HepG2 (cell line): ENCODE measurements around the gene RNF150. TPM values are rescaled to one million over a fixed set of nuclear protein-coding genes. Genes with fewer than 3 reads are reported as not detected.

Experiments used
- ATAC-seq: fragments of 200-7000 bp; cut with Tn5 transposase; 3 replicates; pipeline ENCODE4 v1.9.1; 2020; ENCODE audit warnings: mild to moderate bottlenecking, moderate library complexity
- BruUV-seq: library from RNA; stranded (reverse); fragments of 400-500 nt; replicated peaks from 2 replicates; lab custom pipeline; 2021; lab: Mats Ljungman, UMichigan
- CTCF ChIA-PET: fragments of 300-600 bp; formaldehyde crosslinking; extraction: SDS; loops from one replicate; lab custom pipeline; 2021; ENCODE audit warnings: low total read pairs, inconsistent platforms, low intra/inter-chr PET ratio; lab: Yijun Ruan, JAX
- POLR2A ChIA-PET: fragments of 350-600 bp; sonication (Branson Sonifier 250); formaldehyde crosslinking; loops from one replicate; lab custom pipeline; 2020; ENCODE audit warnings: antibody characterized with exemption, inconsistent platforms; lab: Yijun Ruan, JAX
- DNase-seq: peaks from one replicate; pipeline ENCODE4 v3.0.0-alpha.2; 2015; ENCODE audit warnings: low spot score
- FAIRE-seq: peaks from 3 replicates; lab custom pipeline; 2011; peaks lifted over from hg19 to GRCh38; lab: Jason Lieb, UNC
- H2AFZ ChIP-seq: one replicate; pipeline ENCODE4 v1.6.1; 2011; ENCODE audit warnings: low read length, inconsistent platforms
- H3K27ac ChIP-seq: fragments of 300-600 bp; 3 replicates; pipeline ENCODE4 v1.8.0; 2011; ENCODE audit warnings: mixed run types, mild to moderate bottlenecking, mixed read lengths, low read length, inconsistent platforms; ENCODE audit not compliant: insufficient read depth; ENCODE audit errors: extremely low read length
- H3K27me3 ChIP-seq, 2 experiments: fragments of 200-600 bp in 1 of 2; 2 replicates in 1 of 2; 3 replicates in 1 of 2; pipeline versions ENCODE4 v1.6.0 to v1.8.0; 2011; ENCODE audit warnings: low read length in 2 of 2, mild to moderate bottlenecking in 2 of 2, moderate library complexity in 2 of 2, inconsistent platforms in 1 of 2; ENCODE audit not compliant: insufficient read depth in 2 of 2, control insufficient read depth in 1 of 2
- H3K36me3 ChIP-seq, 2 experiments: fragments of 200-600 bp in 1 of 2; replicated peaks in 1 of 2; 2 replicates in 1 of 2; 3 replicates in 1 of 2; pipeline versions ENCODE4 v1.5.1 to v1.8.0; 2011; ENCODE audit warnings: low read length in 2 of 2, inconsistent platforms in 1 of 2; ENCODE audit not compliant: insufficient read depth in 2 of 2, control insufficient read depth in 1 of 2
- H3K4me1 ChIP-seq: 2 replicates; pipeline ENCODE4 v1.5.1; 2012; ENCODE audit warnings: low read length, inconsistent platforms; ENCODE audit not compliant: insufficient read depth
- H3K4me2 ChIP-seq: 2 replicates; pipeline ENCODE4 v1.6.0; 2011; ENCODE audit warnings: low read depth, low read length, inconsistent platforms
- H3K4me3 ChIP-seq, 3 experiments: fragments of 200-600 bp in 1 of 3; sonication (generic), shearing (Covaris generic) in 1 of 3; replicated peaks in 1 of 3; 2 replicates each; pipeline ENCODE4 v1.5.1; 2011 to 2016; ENCODE audit warnings: low read length in 3 of 3, inconsistent platforms in 2 of 3, low read depth in 2 of 3, mild to moderate bottlenecking in 2 of 3, control low read depth in 1 of 3, mixed read lengths in 1 of 3; ENCODE audit not compliant: insufficient read depth in 1 of 3
- H3K79me2 ChIP-seq: one replicate; pipeline ENCODE4 v1.6.1; 2011; ENCODE audit warnings: low read length, inconsistent platforms; ENCODE audit not compliant: insufficient read depth
- H3K9ac ChIP-seq: 2 replicates; pipeline ENCODE4 v1.6.0; 2011; ENCODE audit warnings: mild to moderate bottlenecking, low read depth, low read length, inconsistent platforms; ENCODE audit not compliant: insufficient read depth
- H3K9me3 ChIP-seq: 2 replicates; pipeline ENCODE4 v1.5.1; 2012; ENCODE audit warnings: mild to moderate bottlenecking, low read length
- H4K20me1 ChIP-seq: 2 replicates; pipeline ENCODE4 v1.6.0; 2011; ENCODE audit warnings: inconsistent platforms, mild to moderate bottlenecking, low read length, moderate library complexity; ENCODE audit not compliant: insufficient read depth
- BORCS8-MEF2B ChIP-seq: sonication (generic); formaldehyde crosslinking; IDR thresholded peaks from 2 replicates; pipeline ENCODE4 v1.8.0; 2022; ENCODE audit warnings: mild to moderate bottlenecking, missing genetic modification reagents
- CBX2 ChIP-seq, 2 experiments: fragments of 200-600 bp in 1 of 2; sonication (generic); formaldehyde crosslinking in 1 of 2; IDR thresholded peaks; 2 replicates each; pipeline versions ENCODE4 v1.7.0 to v1.8.1; 2018 to 2022; ENCODE audit warnings: low read depth in 2 of 2, low read length in 1 of 2, mild to moderate bottlenecking in 1 of 2, missing genetic modification reagents in 1 of 2
- DMAP1 ChIP-seq: IDR thresholded peaks from 2 replicates; pipeline ENCODE4 v1.6.1; 2016
- IRX3 ChIP-seq: sonication (generic); formaldehyde crosslinking; IDR thresholded peaks from 2 replicates; pipeline ENCODE4 v1.8.1; 2023; ENCODE audit warnings: mild to moderate bottlenecking, low read depth, missing genetic modification reagents, borderline replicate concordance
- KDM6A ChIP-seq: IDR thresholded peaks from 2 replicates; pipeline ENCODE4 v1.6.1; 2016; ENCODE audit warnings: low read depth
- MED8 ChIP-seq: sonication (generic); formaldehyde crosslinking; IDR thresholded peaks from 2 replicates; pipeline ENCODE4 v1.8.1; 2023; ENCODE audit warnings: mild to moderate bottlenecking, missing genetic modification reagents; ENCODE audit not compliant: insufficient replicate concordance
- NR2C2 ChIP-seq: sonication (generic); formaldehyde crosslinking; IDR thresholded peaks from 2 replicates; pipeline ENCODE4 v1.4.0; 2020; ENCODE audit warnings: missing genetic modification reagents, mild to moderate bottlenecking, moderate library complexity, borderline replicate concordance
- PHF20 ChIP-seq: sonication (generic); formaldehyde crosslinking; IDR thresholded peaks from 2 replicates; pipeline ENCODE4 v1.5.0; 2020; ENCODE audit warnings: mild to moderate bottlenecking, missing genetic modification reagents
- ZBTB38 ChIP-seq: sonication (generic); formaldehyde crosslinking; IDR thresholded peaks from 2 replicates; pipeline ENCODE4 v1.5.1; 2020; ENCODE audit warnings: mild to moderate bottlenecking, missing genetic modification reagents
- ZNF678 ChIP-seq: sonication (generic); formaldehyde crosslinking; IDR thresholded peaks from 2 replicates; pipeline ENCODE4 v1.4.0; 2020; ENCODE audit warnings: mild to moderate bottlenecking, missing genetic modification reagents
- ZZZ3 ChIP-seq: sonication (generic); formaldehyde crosslinking; IDR thresholded peaks from 2 replicates; pipeline ENCODE4 v1.4.0; 2020; ENCODE audit warnings: missing genetic modification reagents, mild to moderate bottlenecking, borderline replicate concordance
- WGBS: methylation state at CpG from one replicate; pipeline ENCODE4 v1.1.6; 2017; ENCODE audit warnings: low lambda C conversion rate; 5-methylcytosine and 5-hydroxymethylcytosine counted together
- in situ Hi-C: cut with HindIII; loops from 2 replicates; pipeline ENCODE4 v1.10.0; 2017; ENCODE audit warnings: low pct_unique_long_range_greater_than_20kb; ENCODE audit not compliant: extremely low pct_ligation_motif_present
- intact Hi-C: fragments of 100-400 bp; cut with micrococcal nuclease; formaldehyde crosslinking; loops from one replicate; pipeline ENCODE4 v1.10.0; 2022; ENCODE audit not compliant: unreplicated experiment
- polyA plus RNA-seq, 8 experiments: library from polyadenylated mRNA; depleted of rRNA in 3 of 8; stranded (reverse) in 7 of 8; unstranded in 1 of 8; fragments of >200 nt; fragmentation: Illumina TruSeq in 4 of 8; extraction: Trizol in 4 of 8; gene quantifications; 2 replicates each; pipeline versions ENCODE4 v1.2.1 to v1.2.3, GENCODE V29; 2011 to 2016; ENCODE audit warnings: low read depth in 4 of 8, missing spikeins in 1 of 8, mixed read lengths in 1 of 8; ENCODE audit not compliant: insufficient read depth in 1 of 8
- total RNA-seq, 5 experiments: library from RNA; depleted of rRNA; stranded (reverse); fragments of >200 nt; fragmentation: Illumina TruSeq; extraction: Trizol; gene quantifications; 2 replicates each; pipeline ENCODE4 v1.2.3, GENCODE V29; 2016; ENCODE audit warnings: low read depth in 1 of 5
- TF ChIP-seq, protein P1 (sequence below): sonication (generic); formaldehyde crosslinking; IDR thresholded peaks from 2 replicates; pipeline ENCODE4 v1.5.0; 2020; ENCODE audit warnings: missing genetic modification reagents
- TF ChIP-seq, protein P2 (sequence below): sonication (generic); formaldehyde crosslinking; conservative IDR thresholded peaks from 2 replicates; pipeline ENCODE4 v1.4.0; 2020; ENCODE audit warnings: missing genetic modification reagents

Gene RNF150
- total and polyA plus RNA-seq, 2 of the 13 experiments (the other 11 are each of a cell fraction or from before 2014, with no cell fraction given): 0.02 to 0.03 TPM

GRCh38 chr4:140863197-140863596 is 270.1 kb downstream of the RNF150 start:
- ChIA-PET CTCF (interaction anchor here (3.5 kb wide), 1 partner anchor 21 kb away, joined by 35 read pairs; no protein-coding TSS in a partner anchor), POLR2A (no interaction called here)
- Histone ChIP-seq H3K27me3 (peaks cover 0 to 11% of the 10 kb centered on the region in 2 experiments; a peak in 1 of 5 replicates), H2AFZ (no peak overlapping the region), H3K79me2 (no peaks in the 10 kb centered on the region), H3K4me1 (no peaks in the 10 kb centered on the region)
- ATAC-seq: no peak
- in situ Hi-C loops: loop anchor here (5.0 kb wide), 1 partner anchor 269 kb away; the partner anchor contains the start of gene RNF150
- TF ChIP-seq, protein P1, sequence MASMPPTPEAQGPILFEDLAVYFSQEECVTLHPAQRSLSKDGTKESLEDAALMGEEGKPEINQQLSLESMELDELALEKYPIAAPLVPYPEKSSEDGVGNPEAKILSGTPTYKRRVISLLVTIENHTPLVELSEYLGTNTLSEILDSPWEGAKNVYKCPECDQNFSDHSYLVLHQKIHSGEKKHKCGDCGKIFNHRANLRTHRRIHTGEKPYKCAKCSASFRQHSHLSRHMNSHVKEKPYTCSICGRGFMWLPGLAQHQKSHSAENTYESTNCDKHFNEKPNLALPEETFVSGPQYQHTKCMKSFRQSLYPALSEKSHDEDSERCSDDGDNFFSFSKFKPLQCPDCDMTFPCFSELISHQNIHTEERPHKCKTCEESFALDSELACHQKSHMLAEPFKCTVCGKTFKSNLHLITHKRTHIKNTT (CRISPR knock-in tag): no peak
- TF ChIP-seq PHF20 (CRISPR knock-in tag) (no peak), ZNF678 (CRISPR knock-in tag) (no peak), IRX3 (CRISPR knock-in tag) (no peak), NR2C2 (CRISPR knock-in tag) (no peak), CBX2 (IDR thresholded peaks at IDR 0.05; ENCODE audit: low read depth, low read length) (no peak), CBX2 (CRISPR knock-in tag; IDR thresholded peaks at IDR 0.05; ENCODE audit: low read depth) (no peak)
- TF ChIP-seq, all 625 proteins: peak for 0
- no peak for FAIRE-seq
- no peaks in the 10 kb centered on the region for H4K20me1 ChIP-seq
- no peak overlapping the region for H3K4me3 ChIP-seq
- no peak overlapping the region for H3K9ac ChIP-seq
- BruUV-seq: no TSS peak
- H3K27ac ChIP-seq: no peak overlapping the region
- H3K4me2 ChIP-seq: no peak overlapping the region
- H3K36me3 ChIP-seq: no peaks in the 10 kb centered on the region
- 51% methylated on average over 2 of the region's 2 CpGs for WGBS
- intact Hi-C loops: no loop called here
- DNase-seq: no peak
- no peaks in the 10 kb centered on the region for H3K9me3 ChIP-seq

DNA sequence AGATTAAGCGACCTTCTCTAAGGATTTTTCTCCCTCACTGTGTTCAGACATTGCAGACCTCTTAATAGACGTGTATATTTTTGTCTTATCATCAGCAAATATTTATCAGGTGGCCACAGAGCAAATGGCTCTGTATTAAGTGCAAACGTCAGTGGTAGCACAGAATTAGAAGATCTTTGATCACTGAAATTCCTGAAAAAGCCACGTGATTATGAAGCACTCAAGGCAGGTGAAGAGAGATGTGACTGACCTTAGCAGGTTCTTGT is 271.2 kb downstream of the RNF150 start:
- intact Hi-C loops (no loop called here), in situ Hi-C loops (loop anchor here (5.0 kb wide), 1 partner anchor 270 kb away; the partner anchor contains the start of gene RNF150)

More for the DNA sequence above, 271.2 kb downstream of the RNF150 start:
- TF ChIP-seq, protein P2, sequence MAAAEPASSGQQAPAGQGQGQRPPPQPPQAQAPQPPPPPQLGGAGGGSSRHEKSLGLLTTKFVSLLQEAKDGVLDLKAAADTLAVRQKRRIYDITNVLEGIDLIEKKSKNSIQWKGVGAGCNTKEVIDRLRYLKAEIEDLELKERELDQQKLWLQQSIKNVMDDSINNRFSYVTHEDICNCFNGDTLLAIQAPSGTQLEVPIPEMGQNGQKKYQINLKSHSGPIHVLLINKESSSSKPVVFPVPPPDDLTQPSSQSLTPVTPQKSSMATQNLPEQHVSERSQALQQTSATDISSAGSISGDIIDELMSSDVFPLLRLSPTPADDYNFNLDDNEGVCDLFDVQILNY (CRISPR knock-in tag): no peak
- no peak for TF ChIP-seq MED8 (CRISPR knock-in tag)
- TF ChIP-seq BORCS8-MEF2B (CRISPR knock-in tag): no peak
- no peak for TF ChIP-seq DMAP1 (CRISPR knock-in tag)
- TF ChIP-seq ZBTB38: no peak
- no peak for TF ChIP-seq KDM6A (CRISPR knock-in tag)
- no peak for TF ChIP-seq ZZZ3 (CRISPR knock-in tag)
- TF ChIP-seq, all 625 proteins: peak for 0
- no peak overlapping the region for H3K4me3 ChIP-seq
- no peak overlapping the region for H3K27ac ChIP-seq
- no peaks in the 10 kb centered on the region for H3K36me3 ChIP-seq
- FAIRE-seq (no peak), DNase-seq (no peak), ATAC-seq (no peak)
- no peaks in the 10 kb centered on the region for H3K9me3 ChIP-seq
- CTCF ChIA-PET: interaction anchor here (3.5 kb wide), 1 partner anchor 22 kb away, joined by 35 read pairs; no protein-coding TSS in a partner anchor
- no peak overlapping the region for H3K4me2 ChIP-seq
- H3K79me2 ChIP-seq: no peaks in the 10 kb centered on the region
- 0 out of 5 replicates have a peak, but pooled peaks cover 0 to 14% of the 10 kb centered on the region in 2 experiments for H3K27me3 ChIP-seq
- no TSS peak for BruUV-seq
- no peak overlapping the region for H2AFZ ChIP-seq
- H3K4me1 ChIP-seq: no peaks in the 10 kb centered on the region
- POLR2A ChIA-PET: no interaction called here
- 1% methylated on average over 4 of the region's 4 CpGs for WGBS
- no peak overlapping the region for H3K9ac ChIP-seq
- H4K20me1 ChIP-seq: no peaks in the 10 kb centered on the region
